Fibroblast of mammary gland (primary cell): ENCODE data around the gene BCL11A.

Source experiments
- DNase-seq: peaks from one replicate; pipeline ENCODE4 v3.0.0-alpha.2; 2010; ENCODE audit warnings: low read depth
- H3K4me3 ChIP-seq: 2 replicates; pipeline ENCODE4 v1.5.1; 2011; ENCODE audit warnings: low read depth, mild to moderate bottlenecking, low read length, moderate library complexity; ENCODE audit not compliant: control insufficient read depth
- CTCF ChIP-seq: conservative IDR thresholded peaks from 2 replicates; pipeline ENCODE4 v1.5.1; 2011; ENCODE audit warnings: low read depth, low read length, inconsistent platforms; ENCODE audit not compliant: control insufficient read depth, insufficient read depth

Gene BCL11A

GRCh38 chr2:60553495-60554073, at the start of gene BCL11A:
Gene BCL11A (minus strand): TSS chr2:60553654. CDS start chr2:60553270, 384 bp downstream.
- TF ChIP-seq CTCF = no peak
- peak within 1 kb of the TSS; percentile 33 for H3K4me3 ChIP-seq
- peak; percentile 40 for DNase-seq

DNA sequence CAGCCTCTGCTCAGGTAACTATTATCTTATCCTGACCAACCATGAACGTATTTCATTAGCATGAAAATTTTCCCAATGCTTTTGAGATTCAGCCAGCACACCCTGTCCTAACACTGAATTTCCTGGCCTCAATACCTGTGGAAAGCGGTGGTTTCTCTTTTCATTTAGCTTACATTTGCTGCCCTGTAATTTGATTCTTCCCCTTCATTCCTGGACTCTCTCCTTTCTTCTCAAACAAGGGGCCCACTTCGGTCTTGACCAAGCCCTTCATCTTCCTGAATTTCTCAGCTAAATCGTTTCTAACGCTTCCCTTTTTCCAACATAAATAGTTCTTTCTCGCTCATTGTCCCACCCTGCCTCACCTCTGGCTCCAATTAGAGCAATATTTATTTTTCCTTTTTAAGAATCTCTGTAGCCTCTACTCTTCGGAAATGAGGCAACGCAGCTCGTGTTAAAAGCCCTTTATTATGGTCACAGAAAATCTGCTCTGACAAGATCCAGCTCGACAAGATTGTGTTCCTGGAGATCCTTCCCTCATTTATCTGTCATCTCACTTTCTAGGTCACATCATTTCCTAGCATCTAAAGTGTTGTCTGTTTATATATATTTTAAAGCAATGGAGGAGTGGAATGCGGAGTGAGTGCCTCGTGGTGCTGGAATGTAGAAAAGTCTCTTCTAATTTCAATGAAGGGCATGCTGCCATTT, 49.5 kb upstream of the BCL11A start:
- no peak for DNase-seq
- no peak for TF ChIP-seq CTCF
- no peak overlapping the region for H3K4me3 ChIP-seq

DNA sequence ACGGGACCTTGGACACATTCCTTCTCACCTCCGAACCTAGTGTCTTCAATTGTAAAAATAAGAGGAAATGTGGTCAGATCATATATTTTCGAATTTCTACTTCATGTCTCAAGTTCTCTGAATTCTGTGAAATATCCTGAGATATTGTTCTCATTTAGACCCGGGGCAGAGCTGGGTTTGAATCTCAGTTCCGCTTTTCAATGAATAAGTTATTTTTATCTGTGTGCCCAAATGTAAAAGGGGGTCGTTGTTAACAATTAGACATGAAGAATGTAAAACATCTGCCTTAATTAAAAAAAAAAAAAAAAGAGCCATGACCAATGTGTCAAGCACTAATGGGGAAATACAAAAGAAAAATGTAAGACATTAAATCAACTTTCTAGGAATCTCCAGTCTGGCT, 48.9 kb upstream of the BCL11A start:
- no peak for TF ChIP-seq CTCF
- DNase-seq = no peak
- no peak overlapping the region for H3K4me3 ChIP-seq

GRCh38 chr2:60598271-60598670, 44.8 kb upstream of the BCL11A start:
- no peak for TF ChIP-seq CTCF
- no peak overlapping the region for H3K4me3 ChIP-seq
- no peak for DNase-seq

- DNase-seq = no peak
- H3K4me3 ChIP-seq = no peak overlapping the region
- TF ChIP-seq CTCF = no peak
Observed at GRCh38 chr2:60597346-60597745, 43.9 kb upstream of the BCL11A start.

DNA sequence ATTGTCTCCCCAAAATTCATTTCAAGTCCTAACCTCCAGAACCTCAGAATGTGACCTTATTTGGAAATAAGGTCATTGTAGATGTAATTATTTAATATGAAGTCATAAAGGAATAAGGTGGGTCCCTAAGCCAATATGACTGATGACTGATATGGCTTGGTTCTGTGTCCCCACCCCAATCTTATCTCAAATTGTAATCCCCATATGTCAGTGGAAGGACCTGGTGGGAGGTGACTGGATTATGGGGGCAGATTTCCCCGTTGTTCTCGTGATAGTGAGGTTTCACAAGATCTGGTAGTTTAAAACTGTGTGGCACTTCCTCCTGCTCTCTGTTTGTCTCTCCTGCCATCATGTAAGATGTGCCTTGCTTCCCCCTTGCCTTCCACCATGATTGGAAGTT, 43.0 kb upstream of the BCL11A start:
- H3K4me3 ChIP-seq = no peak overlapping the region
- TF ChIP-seq CTCF = no peak
- no peak for DNase-seq
